DMS79 treated with DMSO at 0.1 percent for 48 hours (cell line): ENCODE data around the gene CHST6.
"Not testable (repeated sequence)": the region's sequence is repeated elsewhere in the genome, so short reads cannot be mapped to it uniquely, and the experiment has no call there.

Source experiments
- DNase-seq: peaks from one replicate; lab custom pipeline; 2025; lab: John Stamatoyannopoulos, UW

CHST6 gene

DNA sequence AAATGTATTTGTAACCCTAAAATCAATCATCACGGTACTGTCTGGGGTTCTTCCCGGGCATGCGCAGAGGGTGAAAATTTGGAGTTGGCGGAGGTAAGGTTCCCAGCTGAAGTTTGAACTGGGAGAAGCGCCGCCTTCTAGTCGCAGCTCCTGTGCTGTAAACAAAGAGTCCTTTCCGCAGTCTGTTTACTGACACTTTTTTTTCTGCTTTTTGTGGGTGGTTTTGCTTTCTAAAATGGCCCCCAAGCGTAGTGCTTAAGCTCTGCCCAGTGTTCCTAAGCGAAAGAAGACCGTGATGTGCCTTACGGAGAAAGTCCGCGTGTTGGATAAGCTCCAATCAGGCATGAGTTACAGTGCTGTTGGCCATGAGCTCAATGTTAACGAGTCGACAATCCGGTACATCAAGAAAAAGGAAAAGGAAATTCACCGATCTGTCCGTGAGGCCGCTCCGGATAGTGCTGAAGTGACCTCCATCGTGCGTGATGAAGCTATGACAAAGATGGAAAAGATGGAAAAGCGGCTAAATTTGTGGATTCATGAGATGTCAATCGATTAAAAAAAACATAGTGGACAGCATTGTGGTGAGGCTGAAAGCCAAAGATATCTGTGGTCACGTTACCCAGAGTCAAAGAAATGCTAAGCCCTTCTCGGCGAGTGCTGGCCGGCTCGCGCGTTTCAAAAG is 61.4 kb downstream of the CHST6 start:
- DNase-seq = peak; percentile 82

DNA sequence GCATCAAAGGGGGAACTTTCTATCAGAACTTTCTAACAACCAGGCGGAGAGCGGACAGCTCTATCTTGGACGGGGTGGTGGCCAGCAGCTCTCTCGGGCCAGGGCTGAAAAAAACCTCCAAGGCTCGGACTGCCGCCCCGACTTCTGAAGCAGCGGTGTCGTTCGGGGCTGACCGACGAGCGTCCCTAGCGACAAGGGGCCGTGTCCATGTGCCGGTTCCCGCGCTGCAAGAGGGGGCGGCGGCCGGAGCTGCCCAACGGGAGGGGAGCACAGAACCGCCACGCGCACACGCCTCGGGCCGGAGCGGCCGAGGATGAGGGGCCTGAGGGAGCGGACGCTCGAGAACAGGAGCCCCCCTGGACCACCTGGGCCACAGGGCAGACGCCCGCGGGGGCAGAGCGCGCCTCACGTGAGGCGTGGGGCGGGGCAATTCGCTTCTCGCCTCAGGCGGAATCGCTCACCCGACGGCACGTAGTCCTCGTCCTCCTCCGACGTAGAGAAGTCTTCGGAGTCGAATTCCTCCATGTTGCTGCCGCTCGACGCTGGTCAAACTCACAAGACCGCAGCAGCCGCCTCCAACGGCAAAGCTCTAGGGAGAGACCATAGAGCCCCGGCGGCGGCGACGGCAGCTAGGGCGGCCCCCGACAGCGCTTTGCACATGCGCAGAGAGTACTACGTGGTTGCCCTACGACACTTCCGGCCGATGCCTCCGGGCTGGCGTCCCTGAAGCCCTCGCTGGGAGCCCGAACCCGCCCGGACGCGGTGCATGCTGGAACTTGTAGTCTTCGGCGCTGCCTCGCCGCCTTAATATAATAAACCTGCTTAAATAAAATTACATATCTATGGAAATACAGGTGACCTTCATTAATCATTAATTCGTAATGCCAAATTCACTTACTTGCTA is 62.2 kb downstream of the CHST6 start, which contains the start of gene CFDP1:
Gene CFDP1, minus strand, starts transcription at position 676 of the 904 bp plus-strand sequence. Its CDS starts 151 bp downstream, at position 525.
- peak; percentile 82 for DNase-seq

DNA sequence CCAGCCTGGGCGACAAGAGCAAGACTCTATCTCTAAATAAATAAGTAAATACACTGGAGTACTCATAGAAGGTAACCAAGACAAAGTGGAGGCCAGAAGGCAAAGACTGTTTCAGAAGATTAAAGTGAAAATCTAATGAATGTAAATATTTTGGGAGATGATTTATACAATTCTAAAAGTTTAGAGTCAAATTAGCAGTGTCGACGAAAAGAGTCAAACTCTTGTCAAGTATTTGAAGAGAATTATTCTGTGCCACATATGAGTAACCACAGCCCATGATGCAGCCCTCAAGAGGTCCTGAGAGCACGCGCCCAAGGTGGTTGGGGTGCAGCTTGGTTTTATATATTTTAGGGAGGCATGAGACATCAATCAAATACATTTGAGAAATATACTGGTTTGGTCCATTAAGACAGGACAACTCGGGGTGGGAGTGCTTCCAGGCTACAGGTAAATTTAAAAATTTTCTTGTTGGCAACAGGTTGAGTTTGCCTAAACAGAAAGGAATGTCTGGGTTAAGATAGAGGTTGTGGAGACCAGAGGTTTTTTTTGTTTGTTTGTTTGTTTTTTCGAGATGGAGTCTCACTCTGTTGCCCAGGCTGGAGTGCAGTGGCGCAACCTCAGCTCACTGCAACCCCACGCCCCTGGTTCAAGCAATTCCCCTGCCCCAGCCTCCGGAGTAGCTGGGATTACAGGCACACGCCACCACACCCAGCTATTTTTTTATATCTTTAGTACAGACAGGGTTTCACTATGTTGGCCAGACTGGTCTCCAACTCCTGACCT is 65.4 kb downstream of the CHST6 start:
- no peak for DNase-seq

DNA sequence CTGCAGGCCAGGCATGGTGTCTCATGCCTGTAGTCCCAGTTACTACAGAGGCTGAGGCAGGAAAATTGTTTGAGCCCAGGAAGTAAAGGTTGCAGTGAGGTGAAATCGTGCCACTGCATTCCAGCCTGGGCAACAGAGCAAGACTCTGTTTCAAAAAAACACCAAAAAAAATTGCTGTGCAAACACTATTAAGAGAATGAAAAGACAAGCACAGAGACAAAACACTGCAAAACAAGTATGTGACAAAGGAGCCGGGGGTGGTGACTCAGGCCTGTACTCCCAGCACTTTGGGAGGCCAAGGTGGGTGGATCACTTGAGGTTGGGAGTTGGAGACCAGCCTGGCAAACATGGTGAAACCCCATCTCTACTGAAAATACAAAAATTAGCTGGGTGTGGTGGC is 68.7 kb downstream of the CHST6 start:
- not testable (repeated sequence) for DNase-seq

DNA sequence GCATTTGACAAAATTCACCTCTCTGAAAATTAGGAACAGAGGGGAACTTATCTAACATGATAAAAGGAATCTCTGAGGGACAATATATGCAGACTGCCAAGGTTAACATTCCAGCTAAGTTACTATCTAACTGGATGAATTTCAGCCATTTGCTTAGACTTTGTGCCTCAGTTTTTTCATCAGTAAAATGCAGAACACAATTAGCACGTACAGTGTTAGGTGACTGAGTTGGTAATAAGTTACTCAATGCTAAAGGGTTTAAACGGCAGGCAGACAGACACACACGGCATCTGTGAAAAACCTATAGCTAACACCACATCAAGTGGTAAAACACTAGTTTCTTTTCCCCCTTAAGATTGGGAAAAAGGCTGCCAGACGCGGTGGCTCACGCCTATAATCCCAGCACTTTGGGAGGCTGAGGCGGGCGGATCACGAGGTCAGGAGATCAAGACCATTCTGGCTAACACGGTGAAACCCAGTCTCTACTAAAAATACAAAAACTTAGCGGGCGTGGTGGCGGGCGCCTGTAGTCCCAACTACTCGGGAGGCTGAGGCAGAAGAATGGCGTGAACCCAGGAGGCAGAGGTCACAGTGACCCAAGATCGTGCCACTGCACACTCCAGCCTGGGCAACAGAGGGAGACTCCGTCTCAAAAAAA is 71.0 kb downstream of the CHST6 start:
- not testable (repeated sequence) for DNase-seq

DNA sequence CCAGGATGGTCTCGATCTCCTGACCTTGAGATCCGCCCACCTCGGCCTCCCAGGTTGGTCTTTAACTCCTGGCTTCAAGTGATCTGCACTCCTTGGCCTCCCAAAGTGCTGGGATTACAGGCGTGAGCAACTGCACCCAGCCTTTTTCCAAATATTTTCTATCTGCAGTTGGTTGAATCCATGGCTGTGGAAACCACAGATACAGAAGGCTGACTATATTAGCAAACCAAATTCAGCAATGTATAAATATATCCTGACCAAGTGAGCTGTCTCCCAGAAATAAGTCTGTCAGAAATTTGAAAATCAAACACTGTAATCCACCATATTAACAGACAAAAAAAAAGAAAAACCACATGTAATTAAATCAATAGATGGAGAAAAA is 71.5 kb downstream of the CHST6 start:
- no peak for DNase-seq
